Right atrium auricular region (tissue), 2 donors: ENCODE measurements around the gene ACSL4. TPM values are rescaled to one million over a fixed set of nuclear protein-coding genes. Genes with fewer than 3 reads are reported as not detected.
A peak's percentile ranks its signal among the peaks of the same experiment; 100 is the strongest.
"Not testable (repeated sequence)": the region's sequence is repeated elsewhere in the genome, so short reads cannot be mapped to it uniquely, and the experiment has no call there.

ENCODE experiments used
- DNase-seq: peaks from one replicate; pipeline ENCODE4 v3.0.0-alpha.2; 2019; ENCODE audit warnings: low spot score
- H3K27ac ChIP-seq, 2 donors: fragments of 200-600 bp; sonication (generic); 1 replicate in 1 of 2; 2 replicates in 1 of 2; pipeline ENCODE4 v1.5.1; 2016 to 2019
- H3K27me3 ChIP-seq, 2 donors: fragments of 200-600 bp; sonication (generic); one replicate each; pipeline versions ENCODE4 v1.5.1 to v1.6.0; 2017 to 2019
- H3K36me3 ChIP-seq: fragments of 200-600 bp; sonication (generic); one replicate; pipeline ENCODE4 v1.5.1; 2016
- H3K4me1 ChIP-seq, 2 donors: fragments of 200-600 bp; sonication (generic); one replicate each; pipeline versions ENCODE4 v1.5.1 to v1.6.0; 2017 to 2019
- H3K4me3 ChIP-seq, 2 donors: fragments of 200-600 bp; sonication (generic); 1 replicate in 1 of 2; 2 replicates in 1 of 2; pipeline ENCODE4 v1.5.1; 2017 to 2019; ENCODE audit warnings: mild to moderate bottlenecking in 1 of 2, moderate library complexity in 1 of 2
- H3K9me3 ChIP-seq, 2 donors: fragments of 200-600 bp; sonication (generic); one replicate each; pipeline ENCODE4 v1.5.1; 2019
- total RNA-seq, 2 donors: library from RNA; depleted of rRNA; stranded (reverse); fragments of >200 nt; gene quantifications; one replicate each; pipeline ENCODE4 v1.1.0, GENCODE V29; 2016
- TF ChIP-seq, protein P1 (sequence below), 2 donors: fragments of 200-600 bp; sonication (generic); IDR thresholded peaks; one replicate each; pipeline ENCODE4 v1.5.1; 2019; ENCODE audit warnings: antibody characterized with exemption in 2 of 2

Gene ACSL4
- total RNA-seq, 2 donors from 2014 or later: 40.5 to 45.5 TPM

DNA sequence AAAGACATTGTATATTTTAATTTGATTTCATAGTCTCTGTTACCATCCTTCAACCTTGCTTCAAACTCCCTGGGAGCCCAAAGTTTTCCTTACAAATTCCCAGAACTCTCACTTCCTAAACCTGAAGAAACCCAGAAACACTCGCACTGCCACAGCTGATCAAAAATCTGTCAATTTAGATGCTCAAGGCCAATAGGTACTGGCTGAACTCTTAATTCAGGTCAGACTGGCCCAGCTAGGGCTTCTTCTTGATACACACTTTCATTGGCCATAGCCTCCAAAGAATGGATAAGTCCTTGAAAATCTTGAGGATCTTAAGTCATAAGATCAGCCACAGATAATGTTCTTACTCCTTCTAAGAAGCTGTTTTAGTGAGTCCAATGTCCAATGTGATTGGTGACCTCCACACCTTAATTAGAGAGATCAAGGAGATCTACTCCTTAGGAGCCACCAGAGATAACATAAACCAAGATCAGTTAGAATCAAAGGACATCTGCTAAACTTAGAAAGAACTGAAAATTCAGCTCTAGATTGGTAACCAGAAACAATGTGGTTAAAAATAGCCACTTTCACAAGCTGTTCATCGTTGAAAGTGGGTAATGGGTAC is 51.5 kb downstream of the ACSL4 start:
- H3K36me3 ChIP-seq: peaks cover 8% of the 10 kb centered on the region
- H3K4me1 ChIP-seq: no peaks in the 10 kb centered on the region
- H3K4me3 ChIP-seq: no peak overlapping the region
- H3K27me3 ChIP-seq: no peaks in the 10 kb centered on the region
- no peak overlapping the region for H3K27ac ChIP-seq
- TF ChIP-seq, protein P1, sequence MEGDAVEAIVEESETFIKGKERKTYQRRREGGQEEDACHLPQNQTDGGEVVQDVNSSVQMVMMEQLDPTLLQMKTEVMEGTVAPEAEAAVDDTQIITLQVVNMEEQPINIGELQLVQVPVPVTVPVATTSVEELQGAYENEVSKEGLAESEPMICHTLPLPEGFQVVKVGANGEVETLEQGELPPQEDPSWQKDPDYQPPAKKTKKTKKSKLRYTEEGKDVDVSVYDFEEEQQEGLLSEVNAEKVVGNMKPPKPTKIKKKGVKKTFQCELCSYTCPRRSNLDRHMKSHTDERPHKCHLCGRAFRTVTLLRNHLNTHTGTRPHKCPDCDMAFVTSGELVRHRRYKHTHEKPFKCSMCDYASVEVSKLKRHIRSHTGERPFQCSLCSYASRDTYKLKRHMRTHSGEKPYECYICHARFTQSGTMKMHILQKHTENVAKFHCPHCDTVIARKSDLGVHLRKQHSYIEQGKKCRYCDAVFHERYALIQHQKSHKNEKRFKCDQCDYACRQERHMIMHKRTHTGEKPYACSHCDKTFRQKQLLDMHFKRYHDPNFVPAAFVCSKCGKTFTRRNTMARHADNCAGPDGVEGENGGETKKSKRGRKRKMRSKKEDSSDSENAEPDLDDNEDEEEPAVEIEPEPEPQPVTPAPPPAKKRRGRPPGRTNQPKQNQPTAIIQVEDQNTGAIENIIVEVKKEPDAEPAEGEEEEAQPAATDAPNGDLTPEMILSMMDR (IDR thresholded peaks at IDR 0.05): no peak
- DNase-seq: no peak
- no peaks in the 10 kb centered on the region for H3K9me3 ChIP-seq

DNA sequence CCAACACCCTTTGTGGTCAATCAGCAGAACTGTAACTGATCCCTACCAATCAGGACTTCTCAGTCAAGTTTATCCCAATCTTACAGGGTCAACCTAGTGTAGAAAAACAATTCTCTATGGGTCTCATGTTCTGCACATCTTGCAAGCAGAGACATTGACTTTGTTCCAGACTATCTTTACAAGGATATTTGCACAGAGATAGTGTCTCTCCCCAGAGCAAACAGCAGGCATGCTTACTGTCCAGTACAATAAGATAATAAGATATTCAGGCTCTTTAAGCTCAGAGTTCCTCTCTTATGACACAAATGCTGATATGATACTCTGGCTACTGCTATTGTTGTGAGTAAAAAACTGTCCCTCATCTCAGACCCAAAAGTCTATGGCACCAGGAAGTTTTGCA is 53.2 kb downstream of the ACSL4 start:
- Histone ChIP-seq H3K27ac (no peak overlapping the region), H3K4me1 (no peaks in the 10 kb centered on the region), H3K4me3 (no peak overlapping the region), H3K9me3 (no peaks in the 10 kb centered on the region), H3K27me3 (no peaks in the 10 kb centered on the region), H3K36me3 (peaks cover 8% of the 10 kb centered on the region)
- TF ChIP-seq, protein P1 (IDR thresholded peaks at IDR 0.05): no peak
- no peak for DNase-seq

DNA sequence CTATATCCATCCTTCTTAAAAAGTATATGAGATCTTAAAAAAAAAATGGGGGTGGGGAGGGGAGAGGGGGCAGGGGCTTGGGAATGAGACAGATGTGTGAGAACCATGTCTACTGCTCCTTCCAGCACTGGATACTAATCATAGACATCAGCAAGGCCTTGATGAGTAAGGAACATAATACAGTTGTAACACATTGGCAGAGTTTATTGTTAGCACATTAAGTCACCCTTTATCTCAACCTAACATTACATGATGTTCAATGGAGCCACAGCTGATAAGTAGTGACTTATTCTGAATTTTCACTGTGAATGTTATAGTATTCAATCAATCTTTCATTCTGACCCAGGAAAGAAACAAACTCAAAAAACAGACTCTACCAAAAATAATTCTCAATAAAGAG is 60.8 kb downstream of the ACSL4 start:
- H3K4me1 ChIP-seq: no peaks in the 10 kb centered on the region
- H3K27ac ChIP-seq: peak overlapping the region in 1 of 2 donors; percentile 14
- no peak for DNase-seq
- no peak overlapping the region for H3K4me3 ChIP-seq
- H3K9me3 ChIP-seq: no peaks in the 10 kb centered on the region
- TF ChIP-seq, protein P1 (IDR thresholded peaks at IDR 0.05): no peak
- no peaks in the 10 kb centered on the region for H3K36me3 ChIP-seq
- no peaks in the 10 kb centered on the region for H3K27me3 ChIP-seq

DNA sequence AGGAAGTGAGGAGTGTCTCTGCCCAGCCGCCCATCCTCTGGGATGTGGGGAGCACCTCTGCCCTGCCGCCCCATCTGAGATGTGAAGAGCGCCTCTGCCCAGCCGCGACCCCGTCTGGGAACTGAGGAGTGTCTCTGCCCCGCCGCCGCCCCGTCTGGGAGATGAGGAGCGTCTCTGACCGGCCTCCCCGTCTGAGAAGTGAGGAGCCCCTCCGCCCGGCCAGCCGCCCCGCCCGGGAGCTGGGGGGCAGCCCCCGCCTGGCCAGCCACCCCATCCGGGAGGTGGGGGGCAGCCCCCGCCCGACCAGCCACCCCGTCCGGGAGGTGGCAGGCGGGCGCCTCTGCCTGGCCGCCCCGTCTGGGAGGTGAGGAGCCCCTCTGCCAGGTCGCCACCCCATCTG is 61.9 kb downstream of the ACSL4 start:
- not testable (repeated sequence) for H3K36me3 ChIP-seq, H3K4me1 ChIP-seq, DNase-seq, H3K4me3 ChIP-seq, H3K27me3 ChIP-seq, H3K27ac ChIP-seq, H3K9me3 ChIP-seq

DNA sequence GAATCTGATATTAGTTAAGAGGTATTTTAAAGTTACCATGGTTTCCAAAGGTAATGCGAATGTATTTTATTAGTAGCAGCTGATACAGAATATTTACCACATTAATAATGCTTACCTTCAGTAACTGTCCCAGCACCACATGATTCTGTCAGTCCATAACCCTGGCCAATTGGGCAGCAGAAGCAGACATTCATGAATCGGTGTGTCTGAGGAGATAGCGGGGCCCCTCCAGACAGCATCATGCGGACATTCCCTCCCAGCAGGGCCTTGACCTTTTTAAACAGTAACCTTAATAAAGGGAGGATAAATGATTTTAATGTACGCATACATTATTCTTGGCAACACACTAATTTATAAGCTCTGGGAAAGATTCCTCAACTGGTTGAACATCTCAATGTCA is 65.1 kb downstream of the ACSL4 start:
- Histone ChIP-seq H3K9me3 (no peaks in the 10 kb centered on the region), H3K4me1 (no peaks in the 10 kb centered on the region), H3K27me3 (no peaks in the 10 kb centered on the region), H3K36me3 (peaks cover 15% of the 10 kb centered on the region), H3K27ac (no peak overlapping the region), H3K4me3 (no peak overlapping the region)
- DNase-seq: no peak
- TF ChIP-seq, protein P1 (IDR thresholded peaks at IDR 0.05): no peak

DNA sequence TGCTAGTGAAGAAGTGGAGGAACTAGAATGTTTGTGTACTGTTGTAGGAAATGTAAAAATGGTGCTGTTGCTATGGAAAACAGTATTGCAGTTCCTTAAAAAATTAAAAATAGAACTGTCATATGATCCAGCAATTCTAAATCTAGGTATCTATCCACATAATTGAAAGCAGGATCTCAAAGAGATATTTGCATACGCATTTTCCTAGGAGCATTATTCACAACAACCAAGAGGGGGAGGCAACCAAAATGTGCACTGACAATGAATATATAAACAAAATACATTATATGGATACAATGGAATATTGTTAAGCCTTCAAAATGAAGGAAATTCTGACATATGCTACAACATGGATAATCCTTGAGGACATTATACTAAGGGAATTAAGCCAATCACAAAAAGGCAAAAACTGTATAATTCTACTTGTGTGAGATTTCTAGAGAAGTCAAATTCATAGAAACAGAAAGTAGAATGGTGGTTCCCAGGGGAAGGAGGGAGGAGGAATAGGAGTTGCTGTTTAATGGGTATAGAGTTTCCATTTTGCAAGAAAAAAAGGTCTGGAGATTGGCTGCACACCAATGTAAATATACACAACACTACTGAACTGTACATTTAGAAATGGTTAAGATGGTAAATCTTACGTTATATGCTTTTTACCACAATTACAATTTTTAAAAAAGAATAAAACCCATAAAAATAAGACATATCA is 72.5 kb downstream of the ACSL4 start:
- Histone ChIP-seq H3K4me1 (no peaks in the 10 kb centered on the region), H3K36me3 (peaks cover 27% of the 10 kb centered on the region), H3K27ac (no peak overlapping the region), H3K9me3 (no peaks in the 10 kb centered on the region), H3K27me3 (no peaks in the 10 kb centered on the region), H3K4me3 (no peak overlapping the region)
- no peak for DNase-seq
- TF ChIP-seq, protein P1 (IDR thresholded peaks at IDR 0.05): no peak
